HepG2 (cell line): ENCODE data around the gene KRTAP2-3. TPM values are rescaled to one million over a fixed set of nuclear protein-coding genes. Genes with fewer than 3 reads are reported as not detected.

Experiments used
- AKAP8 ChIP-seq: sonication (generic); formaldehyde crosslinking; IDR thresholded peaks from 2 replicates; pipeline ENCODE4 v1.5.1; 2020; ENCODE audit warnings: mild to moderate bottlenecking, missing genetic modification reagents
- FOXA3 ChIP-seq: IDR thresholded peaks from 2 replicates; pipeline ENCODE4 v1.6.1; 2016; ENCODE audit warnings: missing genetic modification reagents, missing compliant biosample characterization
- GPN1 ChIP-seq: sonication (generic); formaldehyde crosslinking; IDR thresholded peaks from 2 replicates; pipeline ENCODE4 v1.5.1; 2020; ENCODE audit warnings: missing genetic modification reagents, borderline replicate concordance
- HDAC1 ChIP-seq: sonication (generic); formaldehyde crosslinking; IDR thresholded peaks from 2 replicates; pipeline ENCODE4 v1.5.1; 2020; ENCODE audit warnings: mild to moderate bottlenecking, missing genetic modification reagents
- HMG20A ChIP-seq: IDR thresholded peaks from 2 replicates; pipeline ENCODE4 v1.6.1; 2016; ENCODE audit warnings: borderline replicate concordance
- PRMT3 ChIP-seq: sonication (generic); formaldehyde crosslinking; IDR thresholded peaks from 2 replicates; pipeline ENCODE4 v1.8.1; 2022; ENCODE audit warnings: low read depth, mild to moderate bottlenecking, moderate library complexity, missing genetic modification reagents, borderline replicate concordance
- RARA ChIP-seq: IDR thresholded peaks from 2 replicates; pipeline ENCODE4 v1.6.1; 2016; ENCODE audit warnings: missing genetic modification reagents, missing compliant biosample characterization
- TEAD3 ChIP-seq: optimal IDR thresholded peaks from 2 replicates; pipeline ENCODE3; 2016; ENCODE audit warnings: borderline replicate concordance
- ZBTB21 ChIP-seq: sonication (generic); formaldehyde crosslinking; IDR thresholded peaks from 2 replicates; pipeline ENCODE4 v1.4.0; 2020; ENCODE audit warnings: missing genetic modification reagents
- ZMYM3 ChIP-seq: sonication (generic); formaldehyde crosslinking; IDR thresholded peaks from 2 replicates; pipeline ENCODE4 v1.5.1; 2020; ENCODE audit warnings: mild to moderate bottlenecking, missing genetic modification reagents
- ZNF292 ChIP-seq: sonication (generic); formaldehyde crosslinking; IDR thresholded peaks from 2 replicates; pipeline ENCODE4 v1.8.1; 2022; ENCODE audit warnings: mild to moderate bottlenecking, low read depth, missing genetic modification reagents, borderline replicate concordance
- ZNF335 ChIP-seq: sonication (generic); formaldehyde crosslinking; IDR thresholded peaks from 2 replicates; pipeline ENCODE4 v1.4.0; 2020; ENCODE audit warnings: missing genetic modification reagents
- polyA plus RNA-seq, 8 experiments: library from polyadenylated mRNA; depleted of rRNA in 3 of 8; stranded (reverse) in 7 of 8; unstranded in 1 of 8; fragments of >200 nt; fragmentation: Illumina TruSeq in 4 of 8; extraction: Trizol in 4 of 8; gene quantifications; 2 replicates each; pipeline versions ENCODE4 v1.2.1 to v1.2.3, GENCODE V29; 2011 to 2016; ENCODE audit warnings: low read depth in 4 of 8, missing spikeins in 1 of 8, mixed read lengths in 1 of 8; ENCODE audit not compliant: insufficient read depth in 1 of 8
- total RNA-seq, 5 experiments: library from RNA; depleted of rRNA; stranded (reverse); fragments of >200 nt; fragmentation: Illumina TruSeq; extraction: Trizol; gene quantifications; 2 replicates each; pipeline ENCODE4 v1.2.3, GENCODE V29; 2016; ENCODE audit warnings: low read depth in 1 of 5
- TF ChIP-seq, protein P1 (sequence below): IDR thresholded peaks from 2 replicates; pipeline ENCODE4 v1.4.0; 2020; ENCODE audit warnings: mild to moderate bottlenecking, missing genetic modification reagents
- TF ChIP-seq, protein P2 (sequence below): sonication (generic); formaldehyde crosslinking; IDR thresholded peaks from 2 replicates; pipeline ENCODE4 v1.8.0; 2022; ENCODE audit warnings: low read depth, missing genetic modification reagents
- TF ChIP-seq, protein P3 (sequence below): sonication (generic); formaldehyde crosslinking; conservative IDR thresholded peaks from 2 replicates; pipeline ENCODE4 v1.4.0; 2020; ENCODE audit warnings: missing genetic modification reagents
- TF ChIP-seq, protein P4 (sequence below): sonication (generic); formaldehyde crosslinking; IDR thresholded peaks from 2 replicates; pipeline ENCODE4 v1.8.1; 2023; ENCODE audit warnings: mild to moderate bottlenecking, moderate library complexity, missing genetic modification reagents

KRTAP2-3 gene
- total and polyA plus RNA-seq, 2 of the 13 experiments (the other 11 are each of a cell fraction or from before 2014, with no cell fraction given) = 0.25 TPM; not detected in 1

DNA sequence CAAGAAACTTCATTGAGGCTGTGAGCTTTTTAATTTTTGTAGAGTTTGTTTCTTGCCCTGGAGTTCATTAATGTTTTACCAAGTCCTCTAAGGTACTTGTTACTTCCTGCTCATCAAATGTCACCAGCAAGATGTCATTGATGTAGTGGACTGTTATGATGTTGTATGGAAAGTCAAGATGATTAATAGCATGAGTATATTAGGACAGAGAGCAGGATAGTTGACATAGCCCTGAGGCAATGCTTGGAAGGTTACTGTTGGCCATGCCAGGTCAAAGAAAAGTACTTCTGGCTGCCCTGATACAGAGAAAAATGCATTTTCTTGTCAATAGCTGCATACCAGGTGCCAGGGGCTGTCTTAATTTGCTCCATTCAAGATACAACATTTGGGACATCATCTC is 39.6 kb downstream of the KRTAP2-3 start (continued):
- TF ChIP-seq ZMYM3 (no peak), HDAC1 (no peak), ZNF292 (CRISPR knock-in tag) (no peak), RARA (CRISPR knock-in tag) (peak; percentile 59), AKAP8 (CRISPR knock-in tag) (no peak), GPN1 (no peak), ZBTB21 (CRISPR knock-in tag) (0 out of 2 replicates have a peak, but pooled peaks have one; percentile 33), HMG20A (CRISPR knock-in tag) (peak; percentile 36; the same call in 1 of the 2 replicates), TEAD3 (peak; percentile 53), ZNF335 (CRISPR knock-in tag) (no peak), FOXA3 (CRISPR knock-in tag) (peak; percentile 34; the same call in 1 of the 2 replicates), PRMT3 (CRISPR knock-in tag) (no peak)
- TF ChIP-seq, protein P1, sequence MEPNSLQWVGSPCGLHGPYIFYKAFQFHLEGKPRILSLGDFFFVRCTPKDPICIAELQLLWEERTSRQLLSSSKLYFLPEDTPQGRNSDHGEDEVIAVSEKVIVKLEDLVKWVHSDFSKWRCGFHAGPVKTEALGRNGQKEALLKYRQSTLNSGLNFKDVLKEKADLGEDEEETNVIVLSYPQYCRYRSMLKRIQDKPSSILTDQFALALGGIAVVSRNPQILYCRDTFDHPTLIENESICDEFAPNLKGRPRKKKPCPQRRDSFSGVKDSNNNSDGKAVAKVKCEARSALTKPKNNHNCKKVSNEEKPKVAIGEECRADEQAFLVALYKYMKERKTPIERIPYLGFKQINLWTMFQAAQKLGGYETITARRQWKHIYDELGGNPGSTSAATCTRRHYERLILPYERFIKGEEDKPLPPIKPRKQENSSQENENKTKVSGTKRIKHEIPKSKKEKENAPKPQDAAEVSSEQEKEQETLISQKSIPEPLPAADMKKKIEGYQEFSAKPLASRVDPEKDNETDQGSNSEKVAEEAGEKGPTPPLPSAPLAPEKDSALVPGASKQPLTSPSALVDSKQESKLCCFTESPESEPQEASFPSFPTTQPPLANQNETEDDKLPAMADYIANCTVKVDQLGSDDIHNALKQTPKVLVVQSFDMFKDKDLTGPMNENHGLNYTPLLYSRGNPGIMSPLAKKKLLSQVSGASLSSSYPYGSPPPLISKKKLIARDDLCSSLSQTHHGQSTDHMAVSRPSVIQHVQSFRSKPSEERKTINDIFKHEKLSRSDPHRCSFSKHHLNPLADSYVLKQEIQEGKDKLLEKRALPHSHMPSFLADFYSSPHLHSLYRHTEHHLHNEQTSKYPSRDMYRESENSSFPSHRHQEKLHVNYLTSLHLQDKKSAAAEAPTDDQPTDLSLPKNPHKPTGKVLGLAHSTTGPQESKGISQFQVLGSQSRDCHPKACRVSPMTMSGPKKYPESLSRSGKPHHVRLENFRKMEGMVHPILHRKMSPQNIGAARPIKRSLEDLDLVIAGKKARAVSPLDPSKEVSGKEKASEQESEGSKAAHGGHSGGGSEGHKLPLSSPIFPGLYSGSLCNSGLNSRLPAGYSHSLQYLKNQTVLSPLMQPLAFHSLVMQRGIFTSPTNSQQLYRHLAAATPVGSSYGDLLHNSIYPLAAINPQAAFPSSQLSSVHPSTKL (CRISPR knock-in tag) = peak; percentile 26; the same call in 1 of the 2 replicates
- TF ChIP-seq, protein P2, sequence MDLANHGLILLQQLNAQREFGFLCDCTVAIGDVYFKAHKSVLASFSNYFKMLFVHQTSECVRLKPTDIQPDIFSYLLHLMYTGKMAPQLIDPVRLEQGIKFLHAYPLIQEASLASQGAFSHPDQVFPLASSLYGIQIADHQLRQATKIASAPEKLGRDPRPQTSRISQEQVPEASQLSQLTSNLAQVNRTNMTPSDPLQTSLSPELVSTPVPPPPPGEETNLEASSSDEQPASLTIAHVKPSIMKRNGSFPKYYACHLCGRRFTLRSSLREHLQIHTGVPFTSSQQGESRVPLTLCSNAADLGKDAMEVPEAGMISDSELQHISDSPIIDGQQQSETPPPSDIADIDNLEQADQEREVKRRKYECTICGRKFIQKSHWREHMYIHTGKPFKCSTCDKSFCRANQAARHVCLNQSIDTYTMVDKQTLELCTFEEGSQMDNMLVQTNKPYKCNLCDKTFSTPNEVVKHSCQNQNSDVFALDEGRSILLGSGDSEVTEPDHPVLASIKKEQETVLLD = no peak
- TF ChIP-seq, protein P3, sequence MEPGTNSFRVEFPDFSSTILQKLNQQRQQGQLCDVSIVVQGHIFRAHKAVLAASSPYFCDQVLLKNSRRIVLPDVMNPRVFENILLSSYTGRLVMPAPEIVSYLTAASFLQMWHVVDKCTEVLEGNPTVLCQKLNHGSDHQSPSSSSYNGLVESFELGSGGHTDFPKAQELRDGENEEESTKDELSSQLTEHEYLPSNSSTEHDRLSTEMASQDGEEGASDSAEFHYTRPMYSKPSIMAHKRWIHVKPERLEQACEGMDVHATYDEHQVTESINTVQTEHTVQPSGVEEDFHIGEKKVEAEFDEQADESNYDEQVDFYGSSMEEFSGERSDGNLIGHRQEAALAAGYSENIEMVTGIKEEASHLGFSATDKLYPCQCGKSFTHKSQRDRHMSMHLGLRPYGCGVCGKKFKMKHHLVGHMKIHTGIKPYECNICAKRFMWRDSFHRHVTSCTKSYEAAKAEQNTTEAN (CRISPR knock-in tag) = no peak
- TF ChIP-seq, protein P4, sequence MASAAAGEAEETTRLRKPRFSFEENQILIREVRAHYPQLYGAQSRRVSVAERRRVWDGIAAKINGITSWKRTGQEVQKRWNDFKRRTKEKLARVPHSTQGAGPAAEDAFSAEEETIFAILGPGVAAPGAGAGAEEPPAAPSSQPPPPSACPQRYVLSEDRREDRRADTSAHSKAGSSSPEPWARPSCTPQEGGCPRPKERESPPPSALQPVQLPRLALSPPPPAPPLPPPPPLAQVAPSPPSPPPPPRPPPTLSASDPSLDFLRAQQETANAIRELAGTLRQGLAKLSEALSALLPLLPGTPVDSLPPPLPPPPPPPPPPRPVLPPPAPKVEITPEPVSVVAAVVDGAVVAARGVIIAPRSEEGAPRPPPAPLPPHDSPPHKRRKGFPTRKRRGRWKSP (CRISPR knock-in tag) = no peak
